Coronary artery (tissue), 2 donors: Measurements from ENCODE around the gene CEBPB.

Experiments
- DNase-seq: peaks from one replicate; pipeline ENCODE4 v3.0.0-alpha.2; 2017; ENCODE audit warnings: low spot score
- H3K27ac ChIP-seq, 2 donors: fragments of 200-600 bp; sonication (generic); one replicate each; pipeline ENCODE4 v1.5.1; 2016 to 2019
- H3K4me3 ChIP-seq: fragments of 200-600 bp; sonication (generic); 2 replicates; pipeline ENCODE4 v1.5.1; 2016; ENCODE audit warnings: mild to moderate bottlenecking, moderate library complexity
- CTCF ChIP-seq: fragments of 200-600 bp; sonication (generic); IDR thresholded peaks from one replicate; pipeline ENCODE4 v1.5.1; 2019; ENCODE audit warnings: antibody characterized with exemption

CEBPB gene

GRCh38 chr20:50146214-50146613 is 44.4 kb upstream of the CEBPB start:
- H3K4me3 ChIP-seq: no peak overlapping the region
- no peak for DNase-seq
- H3K27ac ChIP-seq: peak overlapping the region; percentile 21 to 75
- TF ChIP-seq CTCF: no peak

- no peak for TF ChIP-seq CTCF
- DNase-seq: no peak
- Histone ChIP-seq H3K4me3 (no peak overlapping the region), H3K27ac (peak overlapping the region; percentile 21 to 75)
Observed at GRCh38 chr20:50146732-50147662, 43.6 kb upstream of the CEBPB start.

- no peak overlapping the region for H3K4me3 ChIP-seq
- H3K27ac ChIP-seq: no peak overlapping the region
- TF ChIP-seq CTCF: no peak
- DNase-seq: no peak
Observed at GRCh38 chr20:50149481-50150254, 41.0 kb upstream of the CEBPB start.

GRCh38 chr20:50151034-50151743 is 39.4 kb upstream of the CEBPB start:
- Histone ChIP-seq H3K27ac (no peak overlapping the region), H3K4me3 (peak overlapping the region; percentile 14)
- no peak for TF ChIP-seq CTCF
- DNase-seq: no peak

GRCh38 chr20:50152394-50153152 is 38.1 kb upstream of the CEBPB start:
- peak overlapping the region; percentile 87 for H3K4me3 ChIP-seq
- no peak for TF ChIP-seq CTCF
- H3K27ac ChIP-seq: peak overlapping the region; percentile 75 to 89
- DNase-seq: no peak

- Histone ChIP-seq H3K27ac (peak overlapping the region; percentile 75 to 89), H3K4me3 (peak overlapping the region; percentile 87)
- no peak for TF ChIP-seq CTCF
- no peak for DNase-seq
Observed at GRCh38 chr20:50153153-50153499, 37.5 kb upstream of the CEBPB start.
